Retinal pigment epithelial cell (primary cell): ENCODE measurements around the gene FADS1.

Experiments used
- DNase-seq: peaks from one replicate; pipeline ENCODE4 v3.0.0-alpha.2; 2010; ENCODE audit warnings: low read depth
- H3K4me3 ChIP-seq: 2 replicates; pipeline ENCODE4 v1.5.1; 2011; ENCODE audit warnings: mild to moderate bottlenecking, low read length, control low read depth, moderate library complexity
- TF ChIP-seq, protein P1 (sequence below): conservative IDR thresholded peaks from 2 replicates; pipeline ENCODE4 v1.5.1; 2011; ENCODE audit warnings: low read depth, low read length, control low read depth, inconsistent platforms

FADS1 gene

DNA sequence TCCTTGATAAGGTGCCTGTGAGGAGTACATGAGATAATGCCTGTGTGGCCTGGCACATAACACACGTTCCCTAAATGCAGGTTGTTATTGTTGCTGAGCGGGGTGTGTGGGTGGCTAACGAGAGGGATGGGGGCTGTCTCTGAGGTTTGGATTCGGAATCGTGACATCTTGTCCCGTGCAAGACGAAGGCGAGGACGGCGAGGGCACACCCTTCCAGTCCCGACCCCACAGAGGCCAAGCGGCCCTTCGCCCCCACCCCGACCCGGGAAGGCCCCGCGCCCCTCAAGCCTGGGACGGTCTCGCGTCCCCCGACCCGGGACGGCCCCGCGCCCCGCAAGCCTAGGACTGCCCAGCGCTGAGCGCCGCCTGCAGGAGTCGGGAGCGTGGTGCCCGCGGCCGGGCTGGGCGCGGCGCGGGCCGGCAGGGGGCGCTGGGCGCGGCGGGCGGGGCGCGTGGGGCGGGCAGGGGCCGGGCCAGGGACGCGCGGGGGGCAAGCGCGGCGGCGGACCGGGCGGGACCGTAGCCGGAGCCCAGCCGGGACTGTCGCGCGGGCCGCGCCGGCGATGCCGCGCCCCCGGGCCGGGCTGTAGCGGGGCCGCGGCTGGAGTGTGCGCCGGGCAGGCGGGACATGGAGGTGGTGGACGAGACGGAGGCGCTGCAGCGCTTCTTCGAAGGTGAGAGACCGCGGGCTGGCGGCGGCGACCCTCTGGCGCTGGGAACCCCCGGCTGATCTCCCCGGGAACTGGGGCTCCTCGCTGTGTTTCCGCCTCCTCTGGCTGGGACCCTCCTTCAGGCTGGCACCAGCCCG, 64.5 kb downstream of the FADS1 start, which contains the start of gene MYRF:
Gene MYRF, plus strand, starts transcription at position 520 of the 808 bp plus-strand sequence. Its CDS starts 109 bp downstream, at position 629.
- DNase-seq, result no peak
- peak within 1 kb of the TSS; percentile 87 for H3K4me3 ChIP-seq
- TF ChIP-seq, protein P1, sequence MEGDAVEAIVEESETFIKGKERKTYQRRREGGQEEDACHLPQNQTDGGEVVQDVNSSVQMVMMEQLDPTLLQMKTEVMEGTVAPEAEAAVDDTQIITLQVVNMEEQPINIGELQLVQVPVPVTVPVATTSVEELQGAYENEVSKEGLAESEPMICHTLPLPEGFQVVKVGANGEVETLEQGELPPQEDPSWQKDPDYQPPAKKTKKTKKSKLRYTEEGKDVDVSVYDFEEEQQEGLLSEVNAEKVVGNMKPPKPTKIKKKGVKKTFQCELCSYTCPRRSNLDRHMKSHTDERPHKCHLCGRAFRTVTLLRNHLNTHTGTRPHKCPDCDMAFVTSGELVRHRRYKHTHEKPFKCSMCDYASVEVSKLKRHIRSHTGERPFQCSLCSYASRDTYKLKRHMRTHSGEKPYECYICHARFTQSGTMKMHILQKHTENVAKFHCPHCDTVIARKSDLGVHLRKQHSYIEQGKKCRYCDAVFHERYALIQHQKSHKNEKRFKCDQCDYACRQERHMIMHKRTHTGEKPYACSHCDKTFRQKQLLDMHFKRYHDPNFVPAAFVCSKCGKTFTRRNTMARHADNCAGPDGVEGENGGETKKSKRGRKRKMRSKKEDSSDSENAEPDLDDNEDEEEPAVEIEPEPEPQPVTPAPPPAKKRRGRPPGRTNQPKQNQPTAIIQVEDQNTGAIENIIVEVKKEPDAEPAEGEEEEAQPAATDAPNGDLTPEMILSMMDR, result peak; percentile 52

DNA sequence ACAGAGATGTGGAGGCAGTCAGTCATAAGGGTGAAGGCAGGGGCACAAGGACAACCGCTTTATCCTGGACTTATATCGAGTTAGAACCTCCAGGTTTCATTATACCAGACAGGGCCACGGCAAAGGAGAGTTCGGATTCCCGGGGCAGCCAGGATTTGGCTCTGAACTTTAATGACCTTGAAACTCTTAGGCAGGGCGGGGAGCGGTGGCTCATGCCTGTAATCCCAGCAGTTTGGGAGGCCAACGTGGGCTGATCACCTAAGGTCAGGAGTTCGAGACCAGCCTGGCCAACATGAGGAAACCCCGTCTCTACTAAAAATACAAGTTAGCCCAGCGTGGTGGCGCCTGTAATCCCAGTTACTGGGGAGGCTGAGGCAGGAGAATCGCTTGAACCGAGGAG, 65.4 kb downstream of the FADS1 start:
- no peak overlapping the region for H3K4me3 ChIP-seq
- DNase-seq, result no peak
- TF ChIP-seq, protein P1, result no peak

DNA sequence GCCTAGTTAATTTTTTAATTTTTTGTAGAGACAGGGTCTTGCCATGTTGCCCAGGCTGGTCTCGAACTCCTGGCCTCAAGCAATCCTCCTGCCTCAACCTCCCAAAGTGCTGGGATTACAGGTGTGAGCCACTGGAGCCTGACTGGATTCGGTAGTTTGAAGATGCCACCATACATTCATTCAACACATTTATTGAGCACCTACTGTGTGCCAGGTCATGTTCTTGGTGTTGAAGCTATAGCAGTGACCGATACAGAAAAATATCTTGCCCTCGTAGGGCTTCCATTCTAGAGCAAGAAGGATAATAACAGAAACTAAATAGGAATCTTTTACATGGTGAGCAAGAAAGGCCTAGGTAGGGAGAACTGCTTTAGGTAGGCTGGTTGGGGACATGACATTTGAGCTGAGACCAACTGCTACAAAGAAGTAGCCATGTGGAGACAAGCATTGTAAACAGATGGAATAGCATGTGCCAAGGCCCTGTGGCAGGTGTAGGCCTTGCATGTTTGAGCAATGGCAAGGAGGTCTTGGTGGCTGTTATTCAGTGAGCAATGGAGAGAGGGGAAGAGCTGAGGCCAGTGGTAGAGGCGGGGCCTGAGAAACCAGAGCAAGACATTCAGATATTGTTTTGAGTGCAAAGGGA, 66.1 kb downstream of the FADS1 start:
- H3K4me3 ChIP-seq, result no peak overlapping the region
- TF ChIP-seq, protein P1, result no peak
- no peak for DNase-seq
